Measurements from ENCODE around the gene POU2AF3.
"Not testable (repeated sequence)": the region's sequence is repeated elsewhere in the genome, so short reads cannot be mapped to it uniquely, and the experiment has no call there.

The POU2AF3 gene

GRCh38 chr11:111301004-111301841, 2.9 kb downstream of the POU2AF3 start:
- DNase-seq, result no peak

DNA sequence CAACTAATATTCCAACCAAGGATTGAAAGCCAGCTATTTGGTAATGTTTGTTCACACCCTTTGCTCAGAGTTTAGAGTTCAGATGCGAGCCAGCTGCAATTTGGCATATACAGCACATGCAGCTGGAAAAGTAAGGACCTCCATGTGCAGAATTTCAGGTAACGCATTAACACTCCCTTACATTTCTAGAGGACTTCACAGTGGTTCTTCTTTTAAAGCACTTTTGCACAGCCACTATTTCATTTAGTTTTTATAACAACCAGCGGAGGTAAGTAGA, 3.4 kb downstream of the POU2AF3 start:
- no peak for DNase-seq

DNA sequence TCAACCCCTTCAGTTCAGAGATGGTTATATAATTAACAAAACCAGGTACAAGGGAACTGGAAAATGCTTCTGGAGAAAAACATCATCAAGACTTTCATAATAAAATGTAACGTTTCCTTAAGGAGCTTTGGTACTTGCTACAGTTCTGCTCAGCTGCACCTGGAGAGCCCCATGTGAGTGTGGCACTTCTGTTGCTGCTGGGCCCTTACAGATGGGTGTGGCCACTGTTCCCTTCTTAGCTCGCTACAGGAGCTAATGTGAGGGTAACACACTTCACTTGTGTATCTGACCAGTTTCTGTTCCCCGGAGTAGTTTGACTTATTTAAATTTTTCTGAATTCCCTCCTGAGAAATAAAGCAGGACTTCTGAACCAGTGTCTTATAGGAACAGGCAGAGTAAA, 4.0 kb downstream of the POU2AF3 start:
- peak; percentile 52 to 70 for DNase-seq

DNA sequence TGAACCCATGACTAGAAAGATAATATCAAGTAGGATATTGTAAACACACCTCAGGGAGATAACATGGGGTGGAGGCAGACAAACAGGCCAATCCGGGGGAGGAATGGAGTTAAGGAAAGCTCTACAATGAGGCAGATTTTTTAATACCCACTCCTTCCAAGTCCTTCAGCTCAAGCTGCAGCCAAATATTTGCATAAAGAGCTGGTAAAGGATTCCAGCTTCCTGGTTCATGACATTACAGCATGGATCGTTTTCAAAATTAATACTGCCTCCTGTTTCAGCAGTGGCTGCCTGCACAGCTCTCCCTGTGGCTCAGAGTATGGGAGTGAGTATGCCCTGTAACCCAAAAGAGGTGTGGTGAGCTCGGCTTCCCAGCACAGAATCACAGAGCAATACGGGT, 5.1 kb downstream of the POU2AF3 start:
- peak in 1 of 2 experiments; percentile 20 for DNase-seq

GRCh38 chr11:111305162-111305802, 6.9 kb downstream of the POU2AF3 start:
- no peak for DNase-seq

- no peak for DNase-seq
Measured at GRCh38 chr11:111305876-111306275, 7.5 kb downstream of the POU2AF3 start.

- no peak for DNase-seq
Measured at GRCh38 chr11:111306321-111306720, 8.0 kb downstream of the POU2AF3 start.

DNA sequence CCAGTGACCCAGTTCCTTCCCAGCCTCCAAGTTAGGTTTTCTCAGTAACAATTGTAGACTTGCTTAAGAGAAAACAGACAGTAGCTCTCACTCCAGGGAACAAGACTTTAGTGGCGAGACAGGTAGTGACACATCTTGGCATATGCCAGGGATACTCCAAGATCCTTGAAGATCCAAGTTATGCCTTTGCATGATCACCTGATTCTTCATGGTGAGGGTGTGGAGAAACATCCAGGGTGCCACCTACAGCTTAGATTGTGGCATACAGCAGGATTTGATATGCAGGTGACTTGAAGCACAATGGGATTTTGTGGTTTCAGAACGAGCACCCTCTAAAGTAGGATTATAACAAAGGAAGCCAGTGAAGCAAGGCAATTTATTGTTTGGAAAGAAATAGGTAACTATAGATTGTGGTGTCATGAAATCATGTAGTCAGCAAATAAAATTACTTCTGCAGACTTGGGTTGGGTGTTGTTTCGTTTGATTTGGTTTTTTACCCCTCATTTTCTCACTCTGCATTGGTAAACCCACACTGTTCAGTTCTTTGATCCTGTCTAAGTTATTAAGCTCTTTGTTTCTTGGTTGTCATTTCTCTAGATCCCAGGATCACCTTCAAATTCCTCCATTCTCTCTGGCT, 9.2 kb downstream of the POU2AF3 start:
- DNase-seq, result peak; percentile 46 to 69

- peak in 1 of 2 experiments; percentile 31 for DNase-seq
Measured at GRCh38 chr11:111308140-111308539, 9.8 kb downstream of the POU2AF3 start.

GRCh38 chr11:111309215-111309915, 11.0 kb downstream of the POU2AF3 start:
- DNase-seq, result peak in 1 of 2 experiments; percentile 60

DNA sequence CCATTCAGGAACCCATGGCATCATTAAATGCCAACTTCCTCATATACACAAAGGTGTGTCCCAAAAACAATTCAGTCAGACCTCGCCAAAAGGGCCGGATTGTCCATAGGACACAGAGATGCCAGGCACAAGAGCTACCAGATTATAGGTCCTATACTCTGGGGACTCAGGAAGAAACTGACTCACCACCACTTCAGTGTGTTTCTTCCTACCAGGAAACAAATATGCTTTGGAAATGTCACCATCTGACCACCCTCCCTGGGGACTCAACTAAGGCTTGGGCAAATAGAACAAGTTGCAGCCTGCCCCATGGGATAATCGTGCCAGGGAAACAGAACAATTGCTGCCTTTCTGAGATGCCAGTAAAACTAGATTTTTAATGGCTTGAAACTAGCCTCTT, 11.7 kb downstream of the POU2AF3 start:
- peak; percentile 60 to 78 for DNase-seq

DNA sequence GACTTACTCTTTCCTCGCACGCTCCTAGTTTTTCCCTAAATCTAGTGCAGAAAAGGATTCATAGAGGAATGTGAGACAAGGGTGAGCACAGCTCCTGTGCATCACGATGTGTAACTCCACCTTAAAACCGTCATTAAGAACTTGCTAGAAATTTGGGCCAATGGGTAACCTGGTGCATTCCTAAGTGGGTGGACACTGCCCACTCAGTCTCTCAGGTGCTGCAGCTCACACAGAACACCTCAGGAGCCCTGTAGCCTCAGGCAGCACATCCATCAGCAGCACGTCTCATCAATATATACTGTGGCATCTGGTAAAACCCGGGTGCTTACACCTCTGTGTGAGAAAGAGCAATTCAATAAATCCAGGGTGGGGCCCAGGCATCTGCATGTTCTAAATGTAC, 12.4 kb downstream of the POU2AF3 start:
- DNase-seq, result no peak

GRCh38 chr11:111312076-111312475, 13.7 kb downstream of the POU2AF3 start:
- no peak for DNase-seq

DNA sequence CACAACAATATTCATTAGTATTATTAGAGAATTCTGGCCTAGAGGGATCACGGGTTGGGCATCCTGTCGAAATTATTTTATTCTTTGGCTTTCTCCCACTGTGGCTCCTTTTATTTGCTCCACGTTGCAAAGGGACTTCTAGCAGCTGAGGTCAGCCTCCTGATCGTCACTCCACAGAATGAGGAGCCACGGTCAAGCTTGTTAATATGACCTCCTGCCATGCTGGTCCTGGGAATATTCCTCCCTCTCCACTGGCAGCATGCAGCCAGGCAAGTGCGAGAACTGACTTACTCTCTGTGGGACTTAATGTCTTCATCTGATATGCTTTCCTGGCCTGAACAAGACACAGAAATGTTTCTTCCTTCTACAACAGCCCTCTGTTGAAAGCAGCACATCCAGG, 20.9 kb downstream of the POU2AF3 start:
- no peak for DNase-seq

DNA sequence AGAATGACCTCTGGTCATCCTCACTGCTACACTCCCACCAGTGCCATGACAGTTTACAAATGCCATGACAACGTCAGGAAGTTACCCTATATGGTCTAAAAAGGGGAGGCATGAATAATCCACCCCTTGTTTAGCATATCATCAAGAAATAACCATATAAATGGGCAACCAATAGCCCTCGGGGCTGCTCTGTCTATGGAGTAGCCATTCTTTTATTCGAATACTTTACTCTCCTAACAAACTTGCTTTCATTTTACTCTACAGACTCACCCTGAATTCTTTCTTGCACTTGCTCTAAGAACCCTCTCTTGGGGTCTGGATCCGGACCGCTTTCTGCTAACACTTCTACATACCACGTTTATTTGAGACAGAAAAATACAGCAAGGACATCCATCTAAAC, 21.9 kb downstream of the POU2AF3 start:
- DNase-seq, result not testable (repeated sequence)

DNA sequence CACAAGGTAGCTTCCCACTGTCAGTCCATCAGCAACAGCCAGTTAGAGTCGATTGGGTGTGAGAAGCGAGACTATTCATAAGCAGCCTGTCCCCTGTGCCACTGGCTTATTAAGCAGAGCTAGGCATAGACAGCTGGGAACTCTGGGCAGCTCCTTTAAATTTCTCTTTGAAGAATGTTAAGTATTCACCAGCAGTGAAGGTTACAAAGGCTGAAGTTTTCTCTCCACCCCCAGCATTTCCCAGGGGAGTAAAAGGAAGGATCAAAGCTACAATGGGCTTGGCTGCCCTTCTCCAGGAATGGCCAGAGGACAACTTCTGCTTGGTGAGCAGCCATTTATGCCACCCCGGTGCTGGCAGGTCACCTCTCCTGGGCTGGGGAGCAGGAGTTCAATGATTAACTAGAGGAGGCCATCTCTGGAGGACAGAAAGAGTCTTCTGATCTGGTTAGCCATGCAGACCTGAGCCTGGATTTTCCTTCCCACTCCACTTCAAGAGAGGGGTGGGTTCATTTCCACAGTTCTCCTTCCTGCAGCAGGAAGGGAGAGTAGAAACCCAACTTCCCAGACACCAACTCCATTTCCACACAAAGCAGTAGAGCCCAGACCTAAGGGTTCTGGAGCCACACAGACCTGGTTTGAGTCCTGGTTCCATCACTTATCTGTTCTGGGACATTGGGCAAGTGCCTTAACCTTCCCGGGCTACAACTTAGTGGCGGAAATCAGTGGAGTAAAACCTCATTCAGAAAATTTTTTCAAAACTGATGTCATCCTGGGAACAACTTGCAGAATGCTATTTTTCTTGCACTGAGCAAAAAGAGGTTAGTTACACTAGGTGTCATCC, 22.6 kb downstream of the POU2AF3 start:
- no peak for DNase-seq

GRCh38 chr11:111322534-111322933, 24.2 kb downstream of the POU2AF3 start:
- no peak for DNase-seq

DNA sequence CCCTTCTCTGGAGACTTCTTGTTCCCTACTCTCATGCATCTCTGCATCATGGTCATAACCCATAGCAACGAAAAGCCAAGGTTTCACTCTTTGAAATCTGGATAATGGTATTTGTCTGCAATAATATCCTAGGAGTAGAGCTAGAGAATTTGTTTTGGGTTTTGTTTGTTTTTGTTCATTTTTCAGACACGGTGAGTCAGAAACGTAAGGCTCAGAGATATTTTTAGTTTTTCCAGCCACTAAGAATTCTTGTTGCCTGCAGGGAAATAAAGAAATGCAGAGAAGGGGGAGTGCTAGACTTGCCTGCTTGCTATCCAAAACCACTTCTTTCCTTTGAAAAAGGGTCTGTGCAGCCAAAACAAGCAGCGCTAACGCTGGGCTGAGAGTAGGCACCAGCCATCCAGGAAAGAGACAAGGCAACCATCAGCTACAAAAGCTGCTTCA, 26.0 kb downstream of the POU2AF3 start:
- no peak for DNase-seq

DNA sequence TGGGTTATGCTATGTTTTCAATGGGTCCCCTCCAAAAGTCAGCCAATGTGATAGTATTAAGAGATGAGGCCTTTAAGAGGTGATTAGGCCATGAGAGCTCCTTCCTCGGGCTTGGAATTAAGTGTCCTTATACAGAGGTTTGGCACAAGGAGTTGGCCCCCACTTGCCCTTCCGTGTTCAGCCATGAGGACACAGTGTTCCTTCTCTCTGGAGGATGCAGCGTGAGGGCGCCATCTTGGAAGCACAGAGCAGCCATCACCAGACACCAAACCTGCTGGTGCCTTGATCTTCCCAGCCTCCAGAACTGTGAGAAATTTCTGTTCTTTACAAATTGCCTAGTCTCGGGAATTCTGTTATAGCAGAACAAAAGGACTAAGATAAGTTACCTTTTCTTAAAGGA, 26.9 kb downstream of the POU2AF3 start:
- no peak for DNase-seq

- DNase-seq, result no peak
Measured at GRCh38 chr11:111326824-111327223, 28.5 kb downstream of the POU2AF3 start.

DNA sequence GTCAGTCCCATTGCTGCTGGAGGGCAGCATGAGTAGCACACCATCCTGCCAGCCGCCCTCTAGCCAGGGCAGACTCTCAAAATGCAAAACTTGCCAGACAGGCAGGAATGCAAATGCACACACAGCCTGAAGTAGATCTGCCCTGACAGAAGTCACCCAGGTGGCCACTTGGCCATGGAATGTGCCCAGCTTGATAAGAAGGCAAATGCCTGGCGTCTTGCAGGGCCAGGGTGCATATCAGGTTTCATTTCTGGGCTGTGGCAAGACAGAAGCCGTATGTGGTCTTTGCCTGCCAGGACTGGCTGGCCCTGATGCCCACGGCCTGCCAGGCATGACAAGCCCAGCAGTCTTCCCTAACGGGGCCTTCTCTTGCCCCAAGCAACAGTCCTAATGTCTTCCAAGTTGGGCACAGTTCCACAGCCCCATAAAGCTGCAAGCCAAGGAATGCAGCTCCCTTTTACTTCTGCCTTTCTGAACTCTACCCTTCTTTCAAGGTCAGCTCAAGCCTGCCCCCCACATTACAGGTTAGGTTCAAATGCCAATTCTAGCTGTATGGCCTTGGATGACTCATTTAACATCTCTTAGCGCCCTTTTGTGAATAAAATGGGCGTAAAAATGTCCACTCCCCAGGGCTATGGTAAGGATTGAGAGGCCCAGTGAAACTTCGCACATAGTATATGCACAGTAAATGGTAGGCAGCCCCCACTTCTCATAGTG, 29.7 kb downstream of the POU2AF3 start:
- no peak for DNase-seq
